Measurements from ENCODE around the gene ADCY1.

Gene ADCY1

GRCh38 chr7:45625714-45626440 lies 51.7 kb downstream of the ADCY1 start:
- H3K27me3 ChIP-seq (replicated peaks in 2 of 5; ENCODE audit: control insufficient read depth in 4 of 5, insufficient read depth in 5 of 5, low read length in 4 of 5), result peaks cover 0 to 3% (median 0%) of the 10 kb centered on the region in 5 experiments
- ChIA-PET POLR2A (no interaction called here), CTCF (no interaction called here)
- H3K36me3 ChIP-seq (ENCODE audit: control insufficient read depth in 4 of 4, insufficient read depth in 4 of 4, low read length in 3 of 4), result no peaks in the 10 kb centered on the region
- DNase-seq, result peak in 1 of 3 donors; percentile 19
- H3K4me3 ChIP-seq (ENCODE audit: control insufficient read depth in 1 of 7, extremely low read depth in 1 of 7, insufficient read depth in 4 of 7, low read depth in 2 of 7, low read length in 6 of 7), result no peak overlapping the region
- no peak overlapping the region for H3K27ac ChIP-seq (ENCODE audit: insufficient read depth in 1 of 2, low read depth in 1 of 2, low read length in 2 of 2, poor library complexity in 1 of 2, severe bottlenecking in 2 of 2)
- H3K4me1 ChIP-seq (ENCODE audit: control extremely low read depth in 1 of 4, control insufficient read depth in 4 of 4, insufficient read depth in 4 of 4, low read length in 3 of 4), result no peaks in the 10 kb centered on the region
- 93% methylated on average over 12 of the region's 13 CpGs for WGBS (ENCODE audit: insufficient coverage)
- H3K9me3 ChIP-seq (ENCODE audit: control extremely low read depth in 1 of 5, control insufficient read depth in 4 of 5, insufficient read depth in 2 of 5, low read depth in 1 of 5, low read length in 4 of 5), result peaks cover 0 to 6% (median 0%) of the 10 kb centered on the region in 5 experiments

GRCh38 chr7:45626441-45627430 lies 52.6 kb downstream of the ADCY1 start:
- ChIA-PET POLR2A (no interaction called here), CTCF (no interaction called here)
- Histone ChIP-seq H3K27me3 (replicated peaks in 2 of 5; ENCODE audit: control insufficient read depth in 4 of 5, insufficient read depth in 5 of 5, low read length in 4 of 5) (peaks cover 0 to 3% (median 0%) of the 10 kb centered on the region in 5 experiments), H3K4me3 (ENCODE audit: control insufficient read depth in 1 of 7, extremely low read depth in 1 of 7, insufficient read depth in 4 of 7, low read depth in 2 of 7, low read length in 6 of 7) (no peak overlapping the region), H3K27ac (ENCODE audit: insufficient read depth in 1 of 2, low read depth in 1 of 2, low read length in 2 of 2, poor library complexity in 1 of 2, severe bottlenecking in 2 of 2) (no peak overlapping the region), H3K36me3 (ENCODE audit: control insufficient read depth in 4 of 4, insufficient read depth in 4 of 4, low read length in 3 of 4) (no peaks in the 10 kb centered on the region), H3K9me3 (ENCODE audit: control extremely low read depth in 1 of 5, control insufficient read depth in 4 of 5, insufficient read depth in 2 of 5, low read depth in 1 of 5, low read length in 4 of 5) (peaks cover 0 to 5% (median 0%) of the 10 kb centered on the region in 5 experiments), H3K4me1 (ENCODE audit: control extremely low read depth in 1 of 4, control insufficient read depth in 4 of 4, insufficient read depth in 4 of 4, low read length in 3 of 4) (no peaks in the 10 kb centered on the region)
- WGBS (ENCODE audit: insufficient coverage), result 95% methylated on average over 9 of the region's 9 CpGs
- no peak for DNase-seq

- peaks cover 0 to 3% (median 0%) of the 10 kb centered on the region in 5 experiments for H3K27me3 ChIP-seq (replicated peaks in 2 of 5; ENCODE audit: control insufficient read depth in 4 of 5, insufficient read depth in 5 of 5, low read length in 4 of 5)
- ChIA-PET POLR2A (no interaction called here), CTCF (no interaction called here)
- H3K4me1 ChIP-seq (ENCODE audit: control extremely low read depth in 1 of 4, control insufficient read depth in 4 of 4, insufficient read depth in 4 of 4, low read length in 3 of 4), result no peaks in the 10 kb centered on the region
- DNase-seq, result no peak
- no peaks in the 10 kb centered on the region for H3K36me3 ChIP-seq (ENCODE audit: control insufficient read depth in 4 of 4, insufficient read depth in 4 of 4, low read length in 3 of 4)
- H3K9me3 ChIP-seq (ENCODE audit: control extremely low read depth in 1 of 5, control insufficient read depth in 4 of 5, insufficient read depth in 2 of 5, low read depth in 1 of 5, low read length in 4 of 5), result peaks cover 0 to 5% (median 0%) of the 10 kb centered on the region in 5 experiments
- H3K4me3 ChIP-seq (ENCODE audit: control insufficient read depth in 1 of 7, extremely low read depth in 1 of 7, insufficient read depth in 4 of 7, low read depth in 2 of 7, low read length in 6 of 7), result no peak overlapping the region
- H3K27ac ChIP-seq (ENCODE audit: insufficient read depth in 1 of 2, low read depth in 1 of 2, low read length in 2 of 2, poor library complexity in 1 of 2, severe bottlenecking in 2 of 2), result no peak overlapping the region
- WGBS (ENCODE audit: insufficient coverage), result 100% methylated on average over 7 of the region's 8 CpGs
Measured at GRCh38 chr7:45627691-45628456, 53.7 kb downstream of the ADCY1 start.

GRCh38 chr7:45631569-45631968 lies 57.4 kb downstream of the ADCY1 start:
- Histone ChIP-seq H3K9me3 (ENCODE audit: control extremely low read depth in 1 of 5, control insufficient read depth in 4 of 5, insufficient read depth in 2 of 5, low read depth in 1 of 5, low read length in 4 of 5) (peaks cover 0 to 5% (median 0%) of the 10 kb centered on the region in 5 experiments), H3K27ac (ENCODE audit: insufficient read depth in 1 of 2, low read depth in 1 of 2, low read length in 2 of 2, poor library complexity in 1 of 2, severe bottlenecking in 2 of 2) (no peak overlapping the region), H3K36me3 (ENCODE audit: control insufficient read depth in 4 of 4, insufficient read depth in 4 of 4, low read length in 3 of 4) (no peaks in the 10 kb centered on the region), H3K4me1 (ENCODE audit: control extremely low read depth in 1 of 4, control insufficient read depth in 4 of 4, insufficient read depth in 4 of 4, low read length in 3 of 4) (no peaks in the 10 kb centered on the region), H3K4me3 (ENCODE audit: control insufficient read depth in 1 of 7, extremely low read depth in 1 of 7, insufficient read depth in 4 of 7, low read depth in 2 of 7, low read length in 6 of 7) (no peak overlapping the region), H3K27me3 (replicated peaks in 2 of 5; ENCODE audit: control insufficient read depth in 4 of 5, insufficient read depth in 5 of 5, low read length in 4 of 5) (no peaks in the 10 kb centered on the region)
- DNase-seq, result no peak
- no CpG with 5 or more reads among the region's 1 CpG for WGBS (ENCODE audit: insufficient coverage)
- POLR2A ChIA-PET, result no interaction called here
- CTCF ChIA-PET, result no interaction called here

- no peak overlapping the region for H3K27ac ChIP-seq (ENCODE audit: insufficient read depth in 1 of 2, low read depth in 1 of 2, low read length in 2 of 2, poor library complexity in 1 of 2, severe bottlenecking in 2 of 2)
- CTCF ChIA-PET, result no interaction called here
Measured at GRCh38 chr7:45636733-45637132, 62.6 kb downstream of the ADCY1 start.

GRCh38 chr7:45638916-45639315 lies 64.7 kb downstream of the ADCY1 start:
- H3K27ac ChIP-seq (ENCODE audit: insufficient read depth in 1 of 2, low read depth in 1 of 2, low read length in 2 of 2, poor library complexity in 1 of 2, severe bottlenecking in 2 of 2), result no peak overlapping the region
- no peaks in the 10 kb centered on the region for H3K36me3 ChIP-seq (ENCODE audit: control insufficient read depth in 4 of 4, insufficient read depth in 4 of 4, low read length in 3 of 4)
- peaks cover 0 to 3% (median 0%) of the 10 kb centered on the region in 4 experiments for H3K4me1 ChIP-seq (ENCODE audit: control extremely low read depth in 1 of 4, control insufficient read depth in 4 of 4, insufficient read depth in 4 of 4, low read length in 3 of 4)
- WGBS (ENCODE audit: insufficient coverage), result no CpG with 5 or more reads among the region's 2 CpGs
- no peak overlapping the region for H3K4me3 ChIP-seq (ENCODE audit: control insufficient read depth in 1 of 7, extremely low read depth in 1 of 7, insufficient read depth in 4 of 7, low read depth in 2 of 7, low read length in 6 of 7)
- POLR2A ChIA-PET, result no interaction called here
- no peaks in the 10 kb centered on the region for H3K9me3 ChIP-seq (ENCODE audit: control extremely low read depth in 1 of 5, control insufficient read depth in 4 of 5, insufficient read depth in 2 of 5, low read depth in 1 of 5, low read length in 4 of 5)
- CTCF ChIA-PET, result no interaction called here
- peaks cover 0 to 4% (median 0%) of the 10 kb centered on the region in 5 experiments for H3K27me3 ChIP-seq (replicated peaks in 2 of 5; ENCODE audit: control insufficient read depth in 4 of 5, insufficient read depth in 5 of 5, low read length in 4 of 5)
- no peak for DNase-seq

More at GRCh38 chr7:45636733-45637132, 62.6 kb downstream of the ADCY1 start:
- POLR2A ChIA-PET, result no interaction called here
- no peak for DNase-seq
- peaks cover 0 to 4% (median 0%) of the 10 kb centered on the region in 5 experiments for H3K27me3 ChIP-seq (replicated peaks in 2 of 5; ENCODE audit: control insufficient read depth in 4 of 5, insufficient read depth in 5 of 5, low read length in 4 of 5)
- no peak overlapping the region for H3K4me3 ChIP-seq (ENCODE audit: control insufficient read depth in 1 of 7, extremely low read depth in 1 of 7, insufficient read depth in 4 of 7, low read depth in 2 of 7, low read length in 6 of 7)
- no peaks in the 10 kb centered on the region for H3K9me3 ChIP-seq (ENCODE audit: control extremely low read depth in 1 of 5, control insufficient read depth in 4 of 5, insufficient read depth in 2 of 5, low read depth in 1 of 5, low read length in 4 of 5)
- H3K4me1 ChIP-seq (ENCODE audit: control extremely low read depth in 1 of 4, control insufficient read depth in 4 of 4, insufficient read depth in 4 of 4, low read length in 3 of 4), result no peaks in the 10 kb centered on the region
- no CpG with 5 or more reads among the region's 3 CpGs for WGBS (ENCODE audit: insufficient coverage)
- H3K36me3 ChIP-seq (ENCODE audit: control insufficient read depth in 4 of 4, insufficient read depth in 4 of 4, low read length in 3 of 4), result no peaks in the 10 kb centered on the region
